Endothelial cell of umbilical vein (primary cell): ENCODE measurements around the gene MCCC1.
"Not testable (repeated sequence)": the region's sequence is repeated elsewhere in the genome, so short reads cannot be mapped to it uniquely, and the experiment has no call there.

ENCODE experiments used
- EZH2 ChIP-seq: IDR thresholded peaks from 2 replicates; pipeline ENCODE4 v1.6.1; 2012; ENCODE audit warnings: borderline replicate concordance, low read depth, mild to moderate bottlenecking, moderate library complexity, low read length, inconsistent platforms; ENCODE audit not compliant: severe bottlenecking
- FOS ChIP-seq: IDR thresholded peaks from 2 replicates; pipeline ENCODE4 v1.6.1; 2011; ENCODE audit warnings: mild to moderate bottlenecking, low read length, moderate library complexity, borderline replicate concordance; ENCODE audit not compliant: insufficient read depth
- GATA2 ChIP-seq: IDR thresholded peaks from 2 replicates; pipeline ENCODE4 v1.7.0; 2011; ENCODE audit warnings: low read depth, mild to moderate bottlenecking, moderate library complexity, mixed read lengths, low read length; ENCODE audit not compliant: insufficient read length, insufficient read depth
- JUN ChIP-seq: IDR thresholded peaks from 2 replicates; pipeline ENCODE4 v1.6.1; 2011; ENCODE audit warnings: borderline replicate concordance, low read depth; ENCODE audit not compliant: insufficient read length, insufficient read depth
- MYC ChIP-seq: IDR thresholded peaks from one replicate; pipeline ENCODE4 v1.6.1; 2011; ENCODE audit warnings: mild to moderate bottlenecking, low read depth, low read length
- POLR2A ChIP-seq: IDR thresholded peaks from 2 replicates; pipeline ENCODE4 v1.6.1; 2012; ENCODE audit warnings: low read depth, mild to moderate bottlenecking, control low read depth, low read length
- POLR2AphosphoS5 ChIP-seq: IDR thresholded peaks from 2 replicates; pipeline ENCODE4 v1.6.1; 2012; ENCODE audit warnings: low read depth, mild to moderate bottlenecking, control low read depth, low read length, moderate library complexity; ENCODE audit not compliant: insufficient read depth
- TF ChIP-seq, protein P1 (sequence below), 2 donors: IDR thresholded peaks; 1 replicate in 1 of 2; 2 replicates in 1 of 2; pipeline ENCODE4 v1.5.1; 2011; ENCODE audit warnings: low read length in 2 of 2, mild to moderate bottlenecking in 2 of 2, moderate library complexity in 2 of 2, control low read depth in 1 of 2, inconsistent platforms in 1 of 2, low read depth in 1 of 2; ENCODE audit not compliant: insufficient read depth in 1 of 2; ENCODE audit errors: extremely low read depth in 1 of 2
- TF ChIP-seq, protein P2 (sequence below): IDR thresholded peaks from 2 replicates; pipeline ENCODE4 v1.6.1; 2011; ENCODE audit not compliant: insufficient read depth, insufficient read length

DNA sequence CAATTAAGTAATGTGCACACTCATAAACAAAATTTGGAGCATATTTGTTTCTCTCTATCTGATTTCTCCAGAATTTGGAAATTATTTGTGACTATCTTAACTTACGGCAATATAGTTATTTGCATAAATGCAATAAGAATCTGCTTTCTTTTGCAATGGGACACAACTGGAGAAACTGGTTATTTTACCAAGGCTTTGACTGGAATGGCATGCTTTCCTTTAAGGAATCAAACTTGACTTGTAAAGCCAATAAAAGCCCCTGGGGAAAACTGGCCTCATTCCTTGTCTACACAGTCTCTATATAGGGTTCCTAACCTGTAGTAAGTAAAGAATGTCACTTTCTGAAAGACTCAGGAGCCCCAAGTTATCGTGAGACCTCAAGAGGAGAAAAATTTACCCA, 32.4 kb downstream of the MCCC1 start:
- TF ChIP-seq, protein P1, sequence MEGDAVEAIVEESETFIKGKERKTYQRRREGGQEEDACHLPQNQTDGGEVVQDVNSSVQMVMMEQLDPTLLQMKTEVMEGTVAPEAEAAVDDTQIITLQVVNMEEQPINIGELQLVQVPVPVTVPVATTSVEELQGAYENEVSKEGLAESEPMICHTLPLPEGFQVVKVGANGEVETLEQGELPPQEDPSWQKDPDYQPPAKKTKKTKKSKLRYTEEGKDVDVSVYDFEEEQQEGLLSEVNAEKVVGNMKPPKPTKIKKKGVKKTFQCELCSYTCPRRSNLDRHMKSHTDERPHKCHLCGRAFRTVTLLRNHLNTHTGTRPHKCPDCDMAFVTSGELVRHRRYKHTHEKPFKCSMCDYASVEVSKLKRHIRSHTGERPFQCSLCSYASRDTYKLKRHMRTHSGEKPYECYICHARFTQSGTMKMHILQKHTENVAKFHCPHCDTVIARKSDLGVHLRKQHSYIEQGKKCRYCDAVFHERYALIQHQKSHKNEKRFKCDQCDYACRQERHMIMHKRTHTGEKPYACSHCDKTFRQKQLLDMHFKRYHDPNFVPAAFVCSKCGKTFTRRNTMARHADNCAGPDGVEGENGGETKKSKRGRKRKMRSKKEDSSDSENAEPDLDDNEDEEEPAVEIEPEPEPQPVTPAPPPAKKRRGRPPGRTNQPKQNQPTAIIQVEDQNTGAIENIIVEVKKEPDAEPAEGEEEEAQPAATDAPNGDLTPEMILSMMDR (IDR thresholded peaks at IDR 0.05; ENCODE audit: extremely low read depth in 1 of 2, insufficient read depth in 1 of 2, low read depth in 1 of 2, low read length in 2 of 2): not testable (repeated sequence)
- TF ChIP-seq POLR2A, EZH2, POLR2AphosphoS5, FOS, MYC, GATA2, JUN: not testable (repeated sequence)
- TF ChIP-seq, protein P2, sequence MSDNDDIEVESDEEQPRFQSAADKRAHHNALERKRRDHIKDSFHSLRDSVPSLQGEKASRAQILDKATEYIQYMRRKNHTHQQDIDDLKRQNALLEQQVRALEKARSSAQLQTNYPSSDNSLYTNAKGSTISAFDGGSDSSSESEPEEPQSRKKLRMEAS: not testable (repeated sequence)
